GM18526 (cell line): ENCODE data around the gene C8G.

Source experiments
- POLR2A ChIP-seq: IDR thresholded peaks from 3 replicates; pipeline ENCODE4 v1.6.1; 2011; ENCODE audit not compliant: insufficient read length; ENCODE audit errors: extremely low read depth

C8G gene

GRCh38 chr9:136974817-136975535 is 29.9 kb downstream of the C8G start:
- no peak for TF ChIP-seq POLR2A

- no peak for TF ChIP-seq POLR2A
Measured at GRCh38 chr9:136975644-136976043, 30.6 kb downstream of the C8G start.

- TF ChIP-seq POLR2A = no peak
Measured at GRCh38 chr9:136977223-136977622, 32.2 kb downstream of the C8G start, which contains the start of gene PTGDS. Gene PTGDS (plus strand): TSS chr9:136977504. CDS start chr9:136977579, 75 bp downstream.

GRCh38 chr9:136977649-136978072 is 32.6 kb downstream of the C8G start:
- no peak for TF ChIP-seq POLR2A

- no peak for TF ChIP-seq POLR2A
Measured at GRCh38 chr9:136978073-136978864, 33.2 kb downstream of the C8G start.

GRCh38 chr9:136978865-136979544 is 34.0 kb downstream of the C8G start:
- no peak for TF ChIP-seq POLR2A

- no peak for TF ChIP-seq POLR2A
Measured at GRCh38 chr9:136979769-136980587, 34.9 kb downstream of the C8G start.

- no peak for TF ChIP-seq POLR2A
Measured at GRCh38 chr9:136980669-136981478, 35.8 kb downstream of the C8G start.

- no peak for TF ChIP-seq POLR2A
Measured at GRCh38 chr9:136981588-136982231, 36.7 kb downstream of the C8G start.

- TF ChIP-seq POLR2A = no peak
Measured at GRCh38 chr9:136982232-136983051, 37.4 kb downstream of the C8G start, which contains the start of gene LCNL1. Gene LCNL1 (plus strand): TSS chr9:136982993. CDS start chr9:136983587, 594 bp downstream.

- no peak for TF ChIP-seq POLR2A
Measured at GRCh38 chr9:136983167-136983566, 38.1 kb downstream of the C8G start.

- TF ChIP-seq POLR2A = no peak
Measured at GRCh38 chr9:136983656-136984314, 38.7 kb downstream of the C8G start.

GRCh38 chr9:136984464-136985026 is 39.5 kb downstream of the C8G start:
- no peak for TF ChIP-seq POLR2A
